Measurements from ENCODE around the gene TRIM38. TPM values are rescaled to one million over a fixed set of nuclear protein-coding genes. Genes with fewer than 3 reads are reported as not detected.
A peak's percentile ranks its signal among the peaks of the same experiment; 100 is the strongest.

Gene TRIM38
- total and polyA plus RNA-seq, 2 donors from 2014 or later, result 12.2 to 27.9 TPM

DNA sequence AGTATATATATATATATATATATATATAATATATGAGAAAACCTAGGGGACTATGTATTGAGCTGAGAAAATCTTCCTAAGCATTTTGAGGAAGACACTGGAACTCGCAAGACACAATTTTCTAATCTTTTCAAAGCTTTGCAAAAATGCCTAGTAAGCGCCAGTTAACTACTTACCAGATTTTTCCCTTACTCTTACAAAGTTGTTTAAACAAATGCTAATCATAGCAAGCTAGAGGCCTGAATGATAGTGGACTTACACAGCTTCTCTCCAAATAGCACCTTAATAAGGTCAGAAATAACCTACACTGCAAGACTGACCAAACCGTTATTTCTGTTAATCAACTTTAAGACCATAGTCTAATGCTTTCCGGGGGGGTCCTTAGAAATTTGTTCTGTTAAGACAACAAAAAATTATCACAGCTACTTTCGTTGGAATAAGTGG, 68.6 kb downstream of the TRIM38 start:
- FAIRE-seq (no peak), DNase-seq (peak in 1 of 5 donors; percentile 46)
- Histone ChIP-seq H3K9ac (ENCODE audit: low read length in 3 of 3) (peak overlapping the region in 1 of 3 donors; percentile 87), H3K27ac (ENCODE audit: low read depth in 2 of 2, low read length in 2 of 2) (no peak overlapping the region), H3K27me3 (ENCODE audit: control insufficient read depth, insufficient read depth, low read length) (no peaks in the 10 kb centered on the region), H3K4me3 (ENCODE audit: low read length in 3 of 3) (peak overlapping the region; percentile 65 to 90 (median 82)), H3K36me3 (ENCODE audit: control insufficient read depth in 2 of 3, insufficient read depth in 3 of 3, low read length in 3 of 3) (no peaks in the 10 kb centered on the region), H3K9me3 (ENCODE audit: control insufficient read depth in 2 of 3, insufficient read depth in 1 of 3, low read length in 3 of 3) (no peaks in the 10 kb centered on the region), H3K4me1 (ENCODE audit: control insufficient read depth in 2 of 3, insufficient read depth in 2 of 3, low read depth in 1 of 3, low read length in 3 of 3) (peaks cover 5 to 18% (median 5%) of the 10 kb centered on the region in 3 donors)
- TF ChIP-seq CTCF (IDR thresholded peaks at IDR 0.05; ENCODE audit: borderline replicate concordance, extremely low read depth, insufficient read depth), result no peak
- intact Hi-C loops (cut with DNase I), result no loop called here

DNA sequence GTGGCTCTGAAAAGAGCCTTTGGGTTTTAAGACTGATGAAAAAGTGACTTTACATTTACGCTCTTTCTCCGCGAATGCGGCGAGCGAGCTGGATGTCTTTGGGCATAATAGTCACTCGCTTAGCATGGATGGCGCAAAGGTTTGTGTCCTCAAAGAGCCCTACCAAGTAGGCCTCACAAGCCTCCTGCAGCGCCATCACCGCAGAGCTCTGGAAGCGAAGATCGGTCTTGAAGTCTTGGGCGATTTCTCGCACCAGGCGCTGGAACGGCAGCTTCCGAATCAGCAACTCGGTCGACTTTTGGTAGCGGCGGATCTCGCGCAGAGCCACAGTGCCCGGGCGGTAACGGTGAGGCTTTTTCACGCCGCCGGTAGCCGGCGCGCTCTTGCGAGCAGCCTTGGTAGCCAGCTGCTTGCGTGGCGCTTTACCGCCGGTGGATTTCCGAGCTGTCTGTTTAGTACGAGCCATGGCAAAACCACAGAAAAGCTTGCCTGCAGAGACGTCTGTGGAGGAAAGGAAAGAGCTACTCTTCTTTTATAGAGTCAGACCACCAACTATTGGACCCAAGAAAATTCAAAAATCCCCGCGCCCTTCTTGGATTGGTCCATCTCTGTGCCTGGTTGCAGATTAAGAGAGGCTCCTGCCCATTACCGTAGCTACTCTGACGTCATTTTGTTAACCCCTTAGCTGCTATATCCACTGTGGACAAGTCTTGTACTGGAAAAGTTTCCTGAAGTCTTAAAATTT, 69.2 kb downstream of the TRIM38 start:
- peak overlapping the region in 2 of 3 donors; percentile 79 to 87 for H3K9ac ChIP-seq (ENCODE audit: low read length in 3 of 3)

GRCh38 chr6:26032340-26033084, 69.9 kb downstream of the TRIM38 start:
- Histone ChIP-seq H3K9ac (ENCODE audit: low read length in 3 of 3) (peak overlapping the region; percentile 50 to 87 (median 79)), H3K27ac (ENCODE audit: low read depth in 2 of 2, low read length in 2 of 2) (peak overlapping the region; percentile 93 to 97), H3K27me3 (ENCODE audit: control insufficient read depth, insufficient read depth, low read length) (no peaks in the 10 kb centered on the region), H3K4me3 (ENCODE audit: low read length in 3 of 3) (peak overlapping the region; percentile 80 to 90 (median 82)), H3K36me3 (ENCODE audit: control insufficient read depth in 2 of 3, insufficient read depth in 3 of 3, low read length in 3 of 3) (no peaks in the 10 kb centered on the region), H3K9me3 (ENCODE audit: control insufficient read depth in 2 of 3, insufficient read depth in 1 of 3, low read length in 3 of 3) (no peaks in the 10 kb centered on the region), H3K4me1 (ENCODE audit: control insufficient read depth in 2 of 3, insufficient read depth in 2 of 3, low read depth in 1 of 3, low read length in 3 of 3) (peaks cover 4 to 14% (median 5%) of the 10 kb centered on the region in 3 donors)
- DNase-seq (peak; percentile 52 to 80 (median 65)), FAIRE-seq (no peak)
- no peak for TF ChIP-seq CTCF (IDR thresholded peaks at IDR 0.05; ENCODE audit: borderline replicate concordance, extremely low read depth, insufficient read depth)
- intact Hi-C loops (cut with DNase I), result no loop called here

More for the DNA sequence above, 69.2 kb downstream of the TRIM38 start:
- Histone ChIP-seq H3K36me3 (ENCODE audit: control insufficient read depth in 2 of 3, insufficient read depth in 3 of 3, low read length in 3 of 3) (no peaks in the 10 kb centered on the region), H3K4me3 (ENCODE audit: low read length in 3 of 3) (peak overlapping the region; percentile 80 to 90 (median 82)), H3K27ac (ENCODE audit: low read depth in 2 of 2, low read length in 2 of 2) (peak overlapping the region; percentile 12 to 97), H3K9me3 (ENCODE audit: control insufficient read depth in 2 of 3, insufficient read depth in 1 of 3, low read length in 3 of 3) (no peaks in the 10 kb centered on the region), H3K4me1 (ENCODE audit: control insufficient read depth in 2 of 3, insufficient read depth in 2 of 3, low read depth in 1 of 3, low read length in 3 of 3) (peaks cover 5 to 15% (median 5%) of the 10 kb centered on the region in 3 donors), H3K27me3 (ENCODE audit: control insufficient read depth, insufficient read depth, low read length) (no peaks in the 10 kb centered on the region)
- no peak for TF ChIP-seq CTCF (IDR thresholded peaks at IDR 0.05; ENCODE audit: borderline replicate concordance, extremely low read depth, insufficient read depth)
- DNase-seq, result peak; percentile 79 to 99 (median 96)
- peak; percentile 27 for FAIRE-seq
- intact Hi-C loops (cut with DNase I), result no loop called here
